Measurements from ENCODE around the gene ZNF518A.

Gene ZNF518A

DNA sequence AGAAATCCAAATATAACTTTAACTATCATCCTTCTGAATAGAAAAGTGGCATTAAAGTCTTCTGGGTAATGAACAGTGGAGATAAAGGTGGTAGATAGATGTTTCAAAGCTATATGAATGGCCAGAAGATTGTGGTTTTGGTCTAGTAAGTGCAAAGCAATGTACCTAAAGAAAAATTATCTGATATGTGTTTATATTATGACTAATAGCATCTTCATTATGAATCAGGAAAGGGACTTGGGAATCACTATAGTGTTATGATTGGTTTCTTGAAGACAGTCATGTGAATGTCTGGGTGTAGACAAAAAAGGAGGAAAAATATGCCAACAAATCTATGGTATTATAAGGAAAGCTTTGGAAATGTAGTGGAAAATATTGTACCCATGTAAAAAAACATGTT, 3.0 kb downstream of the ZNF518A start:
- Histone ChIP-seq H3K27me3 (replicated peaks in 2 of 5; ENCODE audit: control insufficient read depth in 4 of 5, insufficient read depth in 5 of 5, low read length in 4 of 5) (peaks cover 0 to 8% (median 0%) of the 10 kb centered on the region in 5 experiments), H3K4me3 (ENCODE audit: control insufficient read depth in 1 of 7, extremely low read depth in 1 of 7, insufficient read depth in 4 of 7, low read depth in 2 of 7, low read length in 6 of 7) (no peak overlapping the region), H3K9me3 (ENCODE audit: control extremely low read depth in 1 of 5, control insufficient read depth in 4 of 5, insufficient read depth in 2 of 5, low read depth in 1 of 5, low read length in 4 of 5) (peaks cover 0 to 5% (median 0%) of the 10 kb centered on the region in 5 experiments), H3K4me1 (ENCODE audit: control extremely low read depth in 1 of 4, control insufficient read depth in 4 of 4, insufficient read depth in 4 of 4, low read length in 3 of 4) (peaks cover 6 to 19% (median 12%) of the 10 kb centered on the region in 4 experiments), H3K27ac (ENCODE audit: insufficient read depth in 1 of 2, low read depth in 1 of 2, low read length in 2 of 2, poor library complexity in 1 of 2, severe bottlenecking in 2 of 2) (no peak overlapping the region), H3K36me3 (ENCODE audit: control insufficient read depth in 4 of 4, insufficient read depth in 4 of 4, low read length in 3 of 4) (peaks cover 3 to 45% (median 21%) of the 10 kb centered on the region in 4 experiments)
- ChIA-PET CTCF (no interaction called here), POLR2A (no interaction called here)
- DNase-seq = no peak

DNA sequence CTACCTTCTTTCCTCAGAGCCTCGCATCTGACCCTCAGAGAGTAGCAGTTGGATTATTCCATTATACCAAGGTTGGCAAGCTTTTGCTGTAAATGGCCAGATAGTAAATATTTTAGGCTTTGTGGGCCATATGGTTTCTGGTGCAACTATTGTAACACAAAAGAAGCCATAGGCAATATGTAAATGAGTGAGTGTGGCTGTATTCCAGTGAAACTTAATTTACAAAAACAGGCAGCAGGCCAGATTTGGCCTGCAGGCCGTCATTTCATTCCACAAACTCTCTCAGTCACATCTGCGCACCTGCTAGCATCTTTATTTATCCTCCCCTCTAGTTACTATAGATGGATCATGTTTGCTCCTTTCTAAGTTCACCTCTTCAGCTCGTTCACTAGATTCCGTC, 6.7 kb downstream of the ZNF518A start:
- DNase-seq = no peak
- peaks cover 0 to 3% (median under 1%) of the 10 kb centered on the region in 4 experiments for H3K4me1 ChIP-seq (ENCODE audit: control extremely low read depth in 1 of 4, control insufficient read depth in 4 of 4, insufficient read depth in 4 of 4, low read length in 3 of 4)
- no peak overlapping the region for H3K4me3 ChIP-seq (ENCODE audit: control insufficient read depth in 1 of 7, extremely low read depth in 1 of 7, insufficient read depth in 4 of 7, low read depth in 2 of 7, low read length in 6 of 7)
- WGBS (ENCODE audit: insufficient coverage) = 100% methylated on average over 4 of the region's 5 CpGs
- H3K36me3 ChIP-seq (ENCODE audit: control insufficient read depth in 4 of 4, insufficient read depth in 4 of 4, low read length in 3 of 4) = peaks cover 10 to 73% (median 30%) of the 10 kb centered on the region in 4 experiments
- CTCF ChIA-PET = no interaction called here
- no peaks in the 10 kb centered on the region for H3K9me3 ChIP-seq (ENCODE audit: control extremely low read depth in 1 of 5, control insufficient read depth in 4 of 5, insufficient read depth in 2 of 5, low read depth in 1 of 5, low read length in 4 of 5)
- no peaks in the 10 kb centered on the region for H3K27me3 ChIP-seq (replicated peaks in 2 of 5; ENCODE audit: control insufficient read depth in 4 of 5, insufficient read depth in 5 of 5, low read length in 4 of 5)
- no peak overlapping the region for H3K27ac ChIP-seq (ENCODE audit: insufficient read depth in 1 of 2, low read depth in 1 of 2, low read length in 2 of 2, poor library complexity in 1 of 2, severe bottlenecking in 2 of 2)
- POLR2A ChIA-PET = no interaction called here

DNA sequence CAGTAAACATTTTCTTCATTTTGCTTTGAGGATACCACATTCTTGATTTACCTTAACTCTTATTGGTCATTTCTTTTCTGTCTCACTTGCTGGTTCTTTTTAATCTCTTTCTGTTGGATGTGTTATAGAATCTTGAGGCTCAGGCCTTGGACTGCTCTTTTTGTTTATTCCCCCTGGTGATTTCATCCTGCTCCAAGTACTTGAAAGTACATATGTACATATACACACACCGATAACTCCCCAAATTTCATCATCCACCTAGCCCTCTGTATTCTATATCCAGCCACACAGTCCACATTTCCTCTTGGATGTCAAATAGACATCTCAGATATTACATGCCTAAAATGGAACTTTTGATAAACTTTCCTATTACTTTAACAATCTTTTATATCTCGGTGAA, 7.5 kb downstream of the ZNF518A start:
- DNase-seq = no peak
- Histone ChIP-seq H3K27me3 (replicated peaks in 2 of 5; ENCODE audit: control insufficient read depth in 4 of 5, insufficient read depth in 5 of 5, low read length in 4 of 5) (no peaks in the 10 kb centered on the region), H3K9me3 (ENCODE audit: control extremely low read depth in 1 of 5, control insufficient read depth in 4 of 5, insufficient read depth in 2 of 5, low read depth in 1 of 5, low read length in 4 of 5) (no peaks in the 10 kb centered on the region), H3K27ac (ENCODE audit: insufficient read depth in 1 of 2, low read depth in 1 of 2, low read length in 2 of 2, poor library complexity in 1 of 2, severe bottlenecking in 2 of 2) (no peak overlapping the region), H3K4me1 (ENCODE audit: control extremely low read depth in 1 of 4, control insufficient read depth in 4 of 4, insufficient read depth in 4 of 4, low read length in 3 of 4) (no peaks in the 10 kb centered on the region), H3K36me3 (ENCODE audit: control insufficient read depth in 4 of 4, insufficient read depth in 4 of 4, low read length in 3 of 4) (peaks cover 14 to 77% (median 31%) of the 10 kb centered on the region in 4 experiments), H3K4me3 (ENCODE audit: control insufficient read depth in 1 of 7, extremely low read depth in 1 of 7, insufficient read depth in 4 of 7, low read depth in 2 of 7, low read length in 6 of 7) (no peak overlapping the region)
- CTCF ChIA-PET = no interaction called here
- POLR2A ChIA-PET = no interaction called here
- WGBS (ENCODE audit: insufficient coverage) = 95% methylated on average over 2 of the region's 2 CpGs

DNA sequence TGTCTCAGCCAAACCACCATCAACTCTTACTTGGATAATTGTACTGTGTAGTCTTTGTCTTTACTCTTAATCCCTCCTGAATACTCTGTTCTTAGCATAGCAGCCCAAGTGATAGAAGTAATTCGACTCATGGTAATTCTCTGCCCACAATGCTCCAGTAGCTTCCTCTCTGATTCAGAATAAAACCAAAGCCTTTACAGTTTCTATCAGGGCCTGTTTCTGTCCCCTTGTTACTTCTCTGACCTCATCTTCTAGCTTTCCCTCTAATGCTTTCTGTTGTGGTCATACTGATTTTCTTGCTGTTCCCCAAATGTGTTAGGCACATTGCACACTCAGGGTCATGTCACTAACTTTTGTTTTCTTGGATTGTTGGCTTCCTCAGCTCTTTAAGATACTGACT, 8.0 kb downstream of the ZNF518A start:
- Histone ChIP-seq H3K9me3 (ENCODE audit: control extremely low read depth in 1 of 5, control insufficient read depth in 4 of 5, insufficient read depth in 2 of 5, low read depth in 1 of 5, low read length in 4 of 5) (no peaks in the 10 kb centered on the region), H3K27ac (ENCODE audit: insufficient read depth in 1 of 2, low read depth in 1 of 2, low read length in 2 of 2, poor library complexity in 1 of 2, severe bottlenecking in 2 of 2) (no peak overlapping the region), H3K4me3 (ENCODE audit: control insufficient read depth in 1 of 7, extremely low read depth in 1 of 7, insufficient read depth in 4 of 7, low read depth in 2 of 7, low read length in 6 of 7) (no peak overlapping the region), H3K27me3 (replicated peaks in 2 of 5; ENCODE audit: control insufficient read depth in 4 of 5, insufficient read depth in 5 of 5, low read length in 4 of 5) (no peaks in the 10 kb centered on the region), H3K36me3 (ENCODE audit: control insufficient read depth in 4 of 4, insufficient read depth in 4 of 4, low read length in 3 of 4) (peaks cover 17 to 82% (median 32%) of the 10 kb centered on the region in 4 experiments), H3K4me1 (ENCODE audit: control extremely low read depth in 1 of 4, control insufficient read depth in 4 of 4, insufficient read depth in 4 of 4, low read length in 3 of 4) (no peaks in the 10 kb centered on the region)
- WGBS (ENCODE audit: insufficient coverage) = 82% methylated on average over 1 of the region's 1 CpG
- DNase-seq = no peak
- ChIA-PET CTCF (interaction anchor here (0.6 kb wide), 1 partner anchor 384 kb away, joined by 3 read pairs; no protein-coding TSS in a partner anchor), POLR2A (no interaction called here)

DNA sequence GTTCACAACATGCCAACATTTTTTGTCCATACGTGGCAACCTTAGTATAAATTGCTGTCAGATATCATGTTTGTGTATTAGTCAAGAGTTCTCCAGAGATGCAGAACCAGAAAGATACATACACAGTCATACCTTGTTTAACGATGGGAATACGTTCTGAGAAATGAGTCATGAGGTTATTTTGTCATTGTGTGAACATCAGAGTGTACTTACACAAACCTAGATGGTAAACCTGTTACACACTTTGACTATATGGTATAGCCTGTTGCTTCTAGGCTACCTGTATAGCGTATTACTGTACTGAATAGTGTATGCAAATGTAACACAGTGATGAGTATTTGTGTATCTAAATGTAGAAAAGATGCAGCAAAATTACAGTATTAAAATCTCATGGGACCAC, 22.3 kb downstream of the ZNF518A start:
- no peak overlapping the region for H3K4me3 ChIP-seq (ENCODE audit: control insufficient read depth in 1 of 7, extremely low read depth in 1 of 7, insufficient read depth in 4 of 7, low read depth in 2 of 7, low read length in 6 of 7)
- 100% methylated on average over 2 of the region's 4 CpGs for WGBS (ENCODE audit: insufficient coverage)

DNA sequence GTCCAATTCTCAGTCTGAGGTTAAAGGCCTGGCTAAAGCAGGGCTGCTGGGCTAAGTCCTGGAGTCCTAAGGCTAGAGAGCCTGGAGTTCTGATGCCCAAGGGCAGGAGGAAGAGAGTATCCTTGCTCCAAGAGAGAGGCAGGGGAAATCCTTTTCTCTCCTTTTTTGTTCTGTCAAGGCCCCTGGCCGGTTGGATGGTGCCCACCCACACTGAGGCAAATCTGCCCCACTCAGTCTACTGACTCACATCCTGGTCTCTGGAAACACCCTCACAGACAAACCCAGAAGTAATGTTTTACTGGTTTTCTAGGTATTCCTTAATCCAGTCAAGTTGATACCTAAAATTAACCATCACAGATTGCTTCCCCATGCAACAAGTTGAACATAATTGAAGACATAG, 23.0 kb downstream of the ZNF518A start:
- WGBS (ENCODE audit: insufficient coverage) = 86% methylated on average over 1 of the region's 1 CpG
- Histone ChIP-seq H3K27ac (ENCODE audit: insufficient read depth in 1 of 2, low read depth in 1 of 2, low read length in 2 of 2, poor library complexity in 1 of 2, severe bottlenecking in 2 of 2) (no peak overlapping the region), H3K4me1 (ENCODE audit: control extremely low read depth in 1 of 4, control insufficient read depth in 4 of 4, insufficient read depth in 4 of 4, low read length in 3 of 4) (no peaks in the 10 kb centered on the region), H3K4me3 (ENCODE audit: control insufficient read depth in 1 of 7, extremely low read depth in 1 of 7, insufficient read depth in 4 of 7, low read depth in 2 of 7, low read length in 6 of 7) (no peak overlapping the region), H3K36me3 (ENCODE audit: control insufficient read depth in 4 of 4, insufficient read depth in 4 of 4, low read length in 3 of 4) (peaks cover 33 to 67% (median 42%) of the 10 kb centered on the region in 4 experiments), H3K9me3 (ENCODE audit: control extremely low read depth in 1 of 5, control insufficient read depth in 4 of 5, insufficient read depth in 2 of 5, low read depth in 1 of 5, low read length in 4 of 5) (peaks cover 0 to 2% (median 0%) of the 10 kb centered on the region in 5 experiments), H3K27me3 (replicated peaks in 2 of 5; ENCODE audit: control insufficient read depth in 4 of 5, insufficient read depth in 5 of 5, low read length in 4 of 5) (no peaks in the 10 kb centered on the region)
- no peak for DNase-seq
- POLR2A ChIA-PET = no interaction called here
- CTCF ChIA-PET = no interaction called here

More for the DNA sequence above, 22.3 kb downstream of the ZNF518A start:
- no peak overlapping the region for H3K27ac ChIP-seq (ENCODE audit: insufficient read depth in 1 of 2, low read depth in 1 of 2, low read length in 2 of 2, poor library complexity in 1 of 2, severe bottlenecking in 2 of 2)
- ChIA-PET POLR2A (no interaction called here), CTCF (no interaction called here)
- peaks cover 28 to 63% (median 37%) of the 10 kb centered on the region in 4 experiments for H3K36me3 ChIP-seq (ENCODE audit: control insufficient read depth in 4 of 4, insufficient read depth in 4 of 4, low read length in 3 of 4)
- H3K4me1 ChIP-seq (ENCODE audit: control extremely low read depth in 1 of 4, control insufficient read depth in 4 of 4, insufficient read depth in 4 of 4, low read length in 3 of 4) = no peaks in the 10 kb centered on the region
- H3K27me3 ChIP-seq (replicated peaks in 2 of 5; ENCODE audit: control insufficient read depth in 4 of 5, insufficient read depth in 5 of 5, low read length in 4 of 5) = no peaks in the 10 kb centered on the region
- H3K9me3 ChIP-seq (ENCODE audit: control extremely low read depth in 1 of 5, control insufficient read depth in 4 of 5, insufficient read depth in 2 of 5, low read depth in 1 of 5, low read length in 4 of 5) = peaks cover 0 to 2% (median 0%) of the 10 kb centered on the region in 5 experiments
- no peak for DNase-seq

DNA sequence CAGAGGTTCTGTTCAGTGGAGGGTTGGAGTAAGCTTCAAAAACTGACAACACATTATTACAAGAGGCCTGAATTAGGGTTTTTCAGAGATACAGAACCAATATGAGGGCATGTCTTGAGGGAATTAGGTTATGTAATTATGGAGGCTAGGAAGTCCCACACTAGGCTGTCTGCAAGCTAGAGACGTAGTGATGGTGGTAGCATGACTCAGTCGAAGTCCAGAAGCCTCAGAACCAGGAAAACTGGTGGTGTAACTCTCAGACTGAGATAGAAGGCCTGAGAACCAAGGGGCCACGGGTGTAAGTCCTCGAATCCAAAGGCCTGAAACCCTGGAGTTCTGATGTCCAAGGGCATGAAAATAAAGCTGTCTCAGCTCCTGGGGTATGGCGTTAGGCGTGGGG, 35.6 kb downstream of the ZNF518A start:
- H3K27me3 ChIP-seq (replicated peaks in 2 of 5; ENCODE audit: control insufficient read depth in 4 of 5, insufficient read depth in 5 of 5, low read length in 4 of 5) = no peaks in the 10 kb centered on the region
- peaks cover 6 to 39% (median 10%) of the 10 kb centered on the region in 5 experiments for H3K9me3 ChIP-seq (ENCODE audit: control extremely low read depth in 1 of 5, control insufficient read depth in 4 of 5, insufficient read depth in 2 of 5, low read depth in 1 of 5, low read length in 4 of 5)
- no peaks in the 10 kb centered on the region for H3K4me1 ChIP-seq (ENCODE audit: control extremely low read depth in 1 of 4, control insufficient read depth in 4 of 4, insufficient read depth in 4 of 4, low read length in 3 of 4)
- no peak for DNase-seq
- H3K27ac ChIP-seq (ENCODE audit: insufficient read depth in 1 of 2, low read depth in 1 of 2, low read length in 2 of 2, poor library complexity in 1 of 2, severe bottlenecking in 2 of 2) = no peak overlapping the region
- 98% methylated on average over 4 of the region's 6 CpGs for WGBS (ENCODE audit: insufficient coverage)
- H3K36me3 ChIP-seq (ENCODE audit: control insufficient read depth in 4 of 4, insufficient read depth in 4 of 4, low read length in 3 of 4) = peaks cover 2 to 7% (median 4%) of the 10 kb centered on the region in 4 experiments
- POLR2A ChIA-PET = interaction anchor here (0.5 kb wide), 1 partner anchor 543 kb away, joined by 3 read pairs; no protein-coding TSS in a partner anchor
- no peak overlapping the region for H3K4me3 ChIP-seq (ENCODE audit: control insufficient read depth in 1 of 7, extremely low read depth in 1 of 7, insufficient read depth in 4 of 7, low read depth in 2 of 7, low read length in 6 of 7)
- CTCF ChIA-PET = interaction anchor here (1.4 kb wide), 1 partner anchor 11 kb away, joined by 4 read pairs; no protein-coding TSS in a partner anchor

All from common myeloid progenitor, CD34-positive (primary cell).